ENCODE data around the gene C1QTNF1. TPM values are rescaled to one million over a fixed set of nuclear protein-coding genes. Genes with fewer than 3 reads are reported as not detected.
"Not testable (repeated sequence)": the region's sequence is repeated elsewhere in the genome, so short reads cannot be mapped to it uniquely, and the experiment has no call there.

C1QTNF1 gene
- total and polyA plus RNA-seq, 7 donors: 10.5 to 22.8 (median 16.9) TPM

- Histone ChIP-seq H3K36me3 (ENCODE audit: insufficient read depth in 1 of 2, low read depth in 1 of 2) (no peaks in the 10 kb centered on the region), H3K9me3 (no peaks in the 10 kb centered on the region), H3K4me1 (peaks cover 34% of the 10 kb centered on the region), H3K27ac (peak overlapping the region; percentile 53), H3K4me3 (peak overlapping the region; percentile 32), H3K27me3 (ENCODE audit: insufficient read depth in 3 of 3, low read length in 2 of 3) (peaks cover 0 to 31% (median 0%) of the 10 kb centered on the region in 3 donors)
- 27 to 47% (median 32%) methylated on average over 8 to 10 of the region's 10 CpGs for WGBS, 3 donors
- TF ChIP-seq CTCF (IDR thresholded peaks at IDR 0.05): no peak
- ATAC-seq (no peak), DNase-seq (peak in 1 of 2 donors; percentile 47)
- intact Hi-C loops (cut with DNase I): no loop called here
These were observed 3.4 kb downstream of the C1QTNF1 start for GRCh38 chr17:79027274-79027924.

GRCh38 chr17:79027925-79028491, 4.0 kb downstream of the C1QTNF1 start:
- WGBS, 3 donors: 20 to 37% (median 26%) methylated on average over 16 of the region's 16 CpGs
- no peaks in the 10 kb centered on the region for H3K36me3 ChIP-seq (ENCODE audit: insufficient read depth in 1 of 2, low read depth in 1 of 2)
- H3K27me3 ChIP-seq (ENCODE audit: insufficient read depth in 3 of 3, low read length in 2 of 3): peaks cover 0 to 32% (median 0%) of the 10 kb centered on the region in 3 donors
- peak in 1 of 2 donors; percentile 64 for DNase-seq
- H3K27ac ChIP-seq: peak overlapping the region; percentile 53
- intact Hi-C loops (cut with DNase I): no loop called here
- H3K9me3 ChIP-seq: no peaks in the 10 kb centered on the region
- peaks cover 34% of the 10 kb centered on the region for H3K4me1 ChIP-seq
- no peak for ATAC-seq
- no peak for TF ChIP-seq CTCF (IDR thresholded peaks at IDR 0.05)
- peak overlapping the region; percentile 32 for H3K4me3 ChIP-seq

GRCh38 chr17:79028496-79029326, 4.7 kb downstream of the C1QTNF1 start:
- intact Hi-C loops (cut with DNase I): no loop called here
- no peak for DNase-seq
- Histone ChIP-seq H3K27me3 (ENCODE audit: insufficient read depth in 3 of 3, low read length in 2 of 3) (peaks cover 0 to 29% (median 0%) of the 10 kb centered on the region in 3 donors), H3K9me3 (no peaks in the 10 kb centered on the region), H3K27ac (no peak overlapping the region), H3K4me1 (peaks cover 37% of the 10 kb centered on the region), H3K4me3 (no peak overlapping the region), H3K36me3 (ENCODE audit: insufficient read depth in 1 of 2, low read depth in 1 of 2) (no peaks in the 10 kb centered on the region)
- no peak for TF ChIP-seq CTCF (IDR thresholded peaks at IDR 0.05)
- WGBS, 3 donors: 58 to 69% (median 63%) methylated on average over 17 of the region's 17 CpGs
- no peak for ATAC-seq

- DNase-seq: no peak
These were observed 5.5 kb downstream of the C1QTNF1 start for GRCh38 chr17:79029327-79030009.

GRCh38 chr17:79030636-79031035, 6.7 kb downstream of the C1QTNF1 start:
- H3K36me3 ChIP-seq (ENCODE audit: insufficient read depth in 1 of 2, low read depth in 1 of 2); intact Hi-C loops (cut with DNase I); H3K27ac ChIP-seq; ATAC-seq; DNase-seq; H3K4me3 ChIP-seq; H3K9me3 ChIP-seq: not testable (repeated sequence)
- Histone ChIP-seq H3K4me1 (peaks cover 30% of the 10 kb centered on the region), H3K27me3 (ENCODE audit: insufficient read depth in 3 of 3, low read length in 2 of 3) (peaks cover 0 to 22% (median 0%) of the 10 kb centered on the region in 3 donors)
- WGBS, 3 donors: 89 to 94% (median 92%) methylated on average over 12 of the region's 12 CpGs

More at GRCh38 chr17:79029327-79030009, 5.5 kb downstream of the C1QTNF1 start:
- 68 to 86% (median 74%) methylated on average over 16 of the region's 16 CpGs for WGBS, 3 donors
- intact Hi-C loops (cut with DNase I): no loop called here
- H3K27me3 ChIP-seq (ENCODE audit: insufficient read depth in 3 of 3, low read length in 2 of 3): peaks cover 0 to 22% (median 0%) of the 10 kb centered on the region in 3 donors
- no peaks in the 10 kb centered on the region for H3K9me3 ChIP-seq
- no peak overlapping the region for H3K4me3 ChIP-seq
- H3K36me3 ChIP-seq (ENCODE audit: insufficient read depth in 1 of 2, low read depth in 1 of 2): no peaks in the 10 kb centered on the region
- peaks cover 41% of the 10 kb centered on the region for H3K4me1 ChIP-seq
- ATAC-seq: no peak
- no peak for TF ChIP-seq CTCF (IDR thresholded peaks at IDR 0.05)
- H3K27ac ChIP-seq: no peak overlapping the region

Data from psoas muscle (tissue), 8 donors.